ENCODE measurements around the gene ARHGEF38.

- TF ChIP-seq REST (IDR thresholded peaks at IDR 0.05) (no peak), CTCF (IDR thresholded peaks at IDR 0.05; ENCODE audit: low read depth, low read length, missing input control) (no peak), MAX (IDR thresholded peaks at IDR 0.05) (no peak), FOXA1 (IDR thresholded peaks at IDR 0.05) (no peak), JUND (IDR thresholded peaks at IDR 0.05) (no peak), RXRA (IDR thresholded peaks at IDR 0.05) (no peak), YY1 (IDR thresholded peaks at IDR 0.05) (no peak), ZBTB33 (IDR thresholded peaks at IDR 0.05) (no peak), ATF3 (IDR thresholded peaks at IDR 0.05) (no peak), RAD21 (IDR thresholded peaks at IDR 0.05) (no peak), SP1 (IDR thresholded peaks at IDR 0.05) (no peak)
Observed at GRCh38 chr4:105686571-105686970, 134.2 kb downstream of the ARHGEF38 start.

Data from liver (tissue), 3 donors.